ENCODE measurements around the gene ECE1.

The ECE1 gene

DNA sequence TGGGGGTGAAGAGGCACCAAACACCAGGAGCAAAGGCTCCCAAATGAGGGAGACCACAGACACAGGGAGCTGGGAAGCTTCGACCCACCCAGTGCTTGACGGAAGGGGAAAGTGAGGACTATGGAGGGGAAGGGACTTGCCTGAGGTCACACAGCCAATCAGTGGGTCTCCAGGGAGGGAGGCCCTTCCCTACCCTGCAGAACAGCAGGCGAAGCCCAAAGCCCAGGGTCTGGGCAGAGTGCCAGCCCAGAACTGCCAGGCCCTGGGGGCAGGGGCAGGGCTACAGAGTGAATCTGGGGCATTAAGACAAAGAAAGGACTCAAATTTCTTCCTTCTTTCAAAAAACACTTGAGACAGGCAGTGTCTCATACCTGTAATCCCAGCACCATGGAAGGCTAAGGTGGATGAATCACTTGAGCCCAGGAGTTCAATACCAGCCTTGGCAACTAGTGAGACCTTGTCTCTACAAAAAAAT, 45.5 kb upstream of the ECE1 start:
- DNase-seq (ENCODE audit: low read depth in 1 of 2, low spot score in 1 of 2), result no peak
- no peaks in the 10 kb centered on the region for H3K27me3 ChIP-seq (ENCODE audit: insufficient read depth, poor library complexity, severe bottlenecking)
- TF ChIP-seq REST (IDR thresholded peaks at IDR 0.05; ENCODE audit: insufficient replicate concordance, low read depth), result no peak
- no peak for TF ChIP-seq POLR2AphosphoS5 (IDR thresholded peaks at IDR 0.05; ENCODE audit: low read depth)
- no peak for TF ChIP-seq GABPA (IDR thresholded peaks at IDR 0.05; ENCODE audit: low read depth)
- no peak for TF ChIP-seq CTCF (IDR thresholded peaks at IDR 0.05; ENCODE audit: insufficient read depth, low read length)
- no peak for TF ChIP-seq SPI1 (IDR thresholded peaks at IDR 0.05; ENCODE audit: borderline replicate concordance, low read depth)
- H3K27ac ChIP-seq (replicated peaks), result no peak overlapping the region
- no peak overlapping the region for H3K4me3 ChIP-seq (replicated peaks; ENCODE audit: insufficient read depth, low read length)

- DNase-seq (ENCODE audit: low read depth in 1 of 2, low spot score in 1 of 2), result no peak
- Histone ChIP-seq H3K27ac (replicated peaks) (no peak overlapping the region; the same call in 1 of the 2 replicates), H3K27me3 (ENCODE audit: insufficient read depth, poor library complexity, severe bottlenecking) (no peaks in the 10 kb centered on the region), H3K4me3 (replicated peaks; ENCODE audit: insufficient read depth, low read length) (no peak overlapping the region)
- no peak for TF ChIP-seq SPI1 (IDR thresholded peaks at IDR 0.05; ENCODE audit: borderline replicate concordance, low read depth)
- no peak for TF ChIP-seq REST (IDR thresholded peaks at IDR 0.05; ENCODE audit: insufficient replicate concordance, low read depth)
- no peak for TF ChIP-seq POLR2AphosphoS5 (IDR thresholded peaks at IDR 0.05; ENCODE audit: low read depth)
These were observed 44.9 kb upstream of the ECE1 start for GRCh38 chr1:21335088-21335691.

GRCh38 chr1:21334214-21335087, 44.2 kb upstream of the ECE1 start:
- DNase-seq (ENCODE audit: low read depth in 1 of 2, low spot score in 1 of 2), result peak; percentile 95 to 98
- peak overlapping the region; percentile 13 for H3K27ac ChIP-seq (replicated peaks)

More at GRCh38 chr1:21334214-21335087, 44.2 kb upstream of the ECE1 start:
- peak; percentile 52; the same call in 1 of the 2 replicates for TF ChIP-seq SPI1 (IDR thresholded peaks at IDR 0.05; ENCODE audit: borderline replicate concordance, low read depth)
- TF ChIP-seq POLR2AphosphoS5 (IDR thresholded peaks at IDR 0.05; ENCODE audit: low read depth), result peak; percentile 98
- no peak for TF ChIP-seq GABPA (IDR thresholded peaks at IDR 0.05; ENCODE audit: low read depth)
- TF ChIP-seq CTCF (IDR thresholded peaks at IDR 0.05; ENCODE audit: insufficient read depth, low read length), result peak; percentile 39
- TF ChIP-seq REST (IDR thresholded peaks at IDR 0.05; ENCODE audit: insufficient replicate concordance, low read depth), result no peak
- Histone ChIP-seq H3K4me3 (replicated peaks; ENCODE audit: insufficient read depth, low read length) (no peak overlapping the region), H3K27me3 (ENCODE audit: insufficient read depth, poor library complexity, severe bottlenecking) (no peaks in the 10 kb centered on the region)

Data from HL-60 (cell line).